ENCODE measurements around the gene ASCC1. TPM values are rescaled to one million over a fixed set of nuclear protein-coding genes. Genes with fewer than 3 reads are reported as not detected.
A peak's percentile ranks its signal among the peaks of the same experiment; 100 is the strongest.

ASCC1 gene
- total and polyA plus RNA-seq, 2 donors from 2014 or later: 24.0 to 36.1 TPM

DNA sequence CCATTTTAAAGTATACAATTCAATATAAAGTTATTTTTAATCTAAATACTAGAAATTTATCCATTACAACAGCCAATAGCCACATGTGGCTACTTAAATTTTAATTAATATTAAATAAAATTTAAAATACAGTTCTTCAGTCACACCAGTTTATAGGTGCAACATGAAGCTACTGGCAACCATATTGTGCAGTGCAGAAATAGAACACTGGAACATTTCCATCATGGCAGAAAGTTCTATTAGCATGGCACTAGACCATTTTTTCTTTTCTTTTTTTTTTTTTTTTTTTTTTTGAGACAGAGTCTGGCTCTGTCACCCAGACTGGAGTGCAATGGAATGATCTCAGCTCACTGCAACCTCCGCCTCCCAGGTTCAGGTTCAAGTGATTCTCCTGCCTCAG lies 5.2 kb upstream of the ASCC1 start:
- intact Hi-C loops (cut with DNase I): loop anchor here (5.0 to 10.0 kb wide), 2 partner anchors 114 to 169 kb away; no protein-coding TSS in a partner anchor
- Histone ChIP-seq H3K27me3 (ENCODE audit: control insufficient read depth, insufficient read depth, low read length) (no peaks in the 10 kb centered on the region), H3K27ac (ENCODE audit: low read depth in 2 of 2, low read length in 2 of 2) (no peak overlapping the region), H3K9me3 (ENCODE audit: control insufficient read depth in 2 of 3, insufficient read depth in 1 of 3, low read length in 3 of 3) (no peaks in the 10 kb centered on the region), H3K36me3 (ENCODE audit: control insufficient read depth in 2 of 3, insufficient read depth in 3 of 3, low read length in 3 of 3) (peaks cover 0 to 5% (median 4%) of the 10 kb centered on the region in 3 donors), H3K9ac (ENCODE audit: low read length in 3 of 3) (no peak overlapping the region), H3K4me3 (ENCODE audit: low read length in 3 of 3) (no peak overlapping the region), H3K4me1 (ENCODE audit: control insufficient read depth in 2 of 3, insufficient read depth in 2 of 3, low read depth in 1 of 3, low read length in 3 of 3) (peaks cover 2 to 19% (median 10%) of the 10 kb centered on the region in 3 donors)
- DNase-seq: no peak
- TF ChIP-seq, protein P1, sequence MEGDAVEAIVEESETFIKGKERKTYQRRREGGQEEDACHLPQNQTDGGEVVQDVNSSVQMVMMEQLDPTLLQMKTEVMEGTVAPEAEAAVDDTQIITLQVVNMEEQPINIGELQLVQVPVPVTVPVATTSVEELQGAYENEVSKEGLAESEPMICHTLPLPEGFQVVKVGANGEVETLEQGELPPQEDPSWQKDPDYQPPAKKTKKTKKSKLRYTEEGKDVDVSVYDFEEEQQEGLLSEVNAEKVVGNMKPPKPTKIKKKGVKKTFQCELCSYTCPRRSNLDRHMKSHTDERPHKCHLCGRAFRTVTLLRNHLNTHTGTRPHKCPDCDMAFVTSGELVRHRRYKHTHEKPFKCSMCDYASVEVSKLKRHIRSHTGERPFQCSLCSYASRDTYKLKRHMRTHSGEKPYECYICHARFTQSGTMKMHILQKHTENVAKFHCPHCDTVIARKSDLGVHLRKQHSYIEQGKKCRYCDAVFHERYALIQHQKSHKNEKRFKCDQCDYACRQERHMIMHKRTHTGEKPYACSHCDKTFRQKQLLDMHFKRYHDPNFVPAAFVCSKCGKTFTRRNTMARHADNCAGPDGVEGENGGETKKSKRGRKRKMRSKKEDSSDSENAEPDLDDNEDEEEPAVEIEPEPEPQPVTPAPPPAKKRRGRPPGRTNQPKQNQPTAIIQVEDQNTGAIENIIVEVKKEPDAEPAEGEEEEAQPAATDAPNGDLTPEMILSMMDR (IDR thresholded peaks at IDR 0.05; ENCODE audit: borderline replicate concordance, extremely low read depth, insufficient read depth): no peak
- no peak for FAIRE-seq

DNA sequence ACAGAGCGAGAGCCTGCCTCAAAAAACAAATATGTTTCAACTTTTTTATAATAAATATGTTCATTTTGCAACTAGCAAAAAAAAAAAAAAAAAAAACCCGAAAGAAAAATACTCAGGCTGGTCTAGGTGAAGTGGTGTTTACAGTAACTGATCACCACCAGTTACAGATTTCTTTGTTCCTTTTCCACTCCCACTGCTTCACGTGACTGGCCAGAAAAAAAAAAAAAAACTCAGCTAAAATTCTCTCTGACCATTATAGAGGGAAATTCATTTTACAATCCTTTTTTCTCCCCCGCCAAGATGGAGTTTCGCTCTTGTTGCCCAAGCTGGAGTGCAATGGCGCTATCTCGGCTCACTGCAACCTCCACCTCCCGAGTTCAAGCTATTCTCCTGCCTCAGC lies 4.6 kb upstream of the ASCC1 start:
- no peaks in the 10 kb centered on the region for H3K9me3 ChIP-seq (ENCODE audit: control insufficient read depth in 2 of 3, insufficient read depth in 1 of 3, low read length in 3 of 3)
- intact Hi-C loops (cut with DNase I): loop anchor here (5.0 to 10.0 kb wide), 2 partner anchors 114 to 168 kb away; no protein-coding TSS in a partner anchor
- H3K4me3 ChIP-seq (ENCODE audit: low read length in 3 of 3): no peak overlapping the region
- TF ChIP-seq, protein P1 (IDR thresholded peaks at IDR 0.05; ENCODE audit: borderline replicate concordance, extremely low read depth, insufficient read depth): no peak
- DNase-seq (no peak), FAIRE-seq (no peak)
- H3K27me3 ChIP-seq (ENCODE audit: control insufficient read depth, insufficient read depth, low read length): no peaks in the 10 kb centered on the region
- no peak overlapping the region for H3K27ac ChIP-seq (ENCODE audit: low read depth in 2 of 2, low read length in 2 of 2)
- H3K4me1 ChIP-seq (ENCODE audit: control insufficient read depth in 2 of 3, insufficient read depth in 2 of 3, low read depth in 1 of 3, low read length in 3 of 3): peaks cover 2 to 19% (median 10%) of the 10 kb centered on the region in 3 donors
- H3K9ac ChIP-seq (ENCODE audit: low read length in 3 of 3): no peak overlapping the region
- H3K36me3 ChIP-seq (ENCODE audit: control insufficient read depth in 2 of 3, insufficient read depth in 3 of 3, low read length in 3 of 3): peaks cover 0 to 5% (median 4%) of the 10 kb centered on the region in 3 donors

DNA sequence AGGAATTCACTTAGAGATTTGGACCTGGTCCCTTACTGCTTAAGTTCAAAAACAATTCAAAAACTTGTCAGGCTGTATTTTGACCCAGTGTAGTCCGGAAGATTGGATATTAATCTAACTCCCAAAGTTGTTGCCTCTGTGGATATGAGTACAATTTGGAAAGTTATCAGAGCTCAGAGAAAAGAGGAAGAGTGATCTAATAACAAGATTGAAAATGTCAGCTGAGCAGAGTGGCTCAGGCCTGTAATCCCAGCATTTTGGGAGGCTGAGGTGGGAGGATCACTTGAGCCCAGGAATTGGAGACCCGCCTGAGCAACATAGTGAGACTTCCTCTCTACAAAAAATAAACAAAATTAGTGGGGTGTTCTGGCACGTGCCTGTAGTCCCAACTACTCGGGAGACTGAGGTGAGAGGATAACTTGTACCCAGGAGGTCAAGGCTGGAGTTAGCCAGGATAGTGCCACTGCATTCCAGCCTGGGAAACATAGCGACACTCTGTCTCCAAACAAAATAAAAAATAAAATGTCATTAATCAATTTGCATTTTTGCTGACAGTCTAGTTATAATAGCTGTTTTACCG lies 3.2 kb upstream of the ASCC1 start:
- Histone ChIP-seq H3K9ac (ENCODE audit: low read length in 3 of 3) (no peak overlapping the region), H3K36me3 (ENCODE audit: control insufficient read depth in 2 of 3, insufficient read depth in 3 of 3, low read length in 3 of 3) (peaks cover 0 to 5% (median 0%) of the 10 kb centered on the region in 3 donors), H3K27ac (ENCODE audit: low read depth in 2 of 2, low read length in 2 of 2) (peak overlapping the region in 1 of 2 donors; percentile 70), H3K9me3 (ENCODE audit: control insufficient read depth in 2 of 3, insufficient read depth in 1 of 3, low read length in 3 of 3) (no peaks in the 10 kb centered on the region), H3K27me3 (ENCODE audit: control insufficient read depth, insufficient read depth, low read length) (no peaks in the 10 kb centered on the region), H3K4me1 (ENCODE audit: control insufficient read depth in 2 of 3, insufficient read depth in 2 of 3, low read depth in 1 of 3, low read length in 3 of 3) (peaks cover 2 to 19% (median 10%) of the 10 kb centered on the region in 3 donors), H3K4me3 (ENCODE audit: low read length in 3 of 3) (peak overlapping the region in 1 of 3 donors; percentile 2)
- FAIRE-seq: no peak
- DNase-seq: no peak
- intact Hi-C loops (cut with DNase I): no loop called here
- TF ChIP-seq, protein P1 (IDR thresholded peaks at IDR 0.05; ENCODE audit: borderline replicate concordance, extremely low read depth, insufficient read depth): no peak

All from kidney (tissue), 14 donors.